GM12878 (cell line): Measurements from ENCODE around the gene CCDC12. TPM values are rescaled to one million over a fixed set of nuclear protein-coding genes. Genes with fewer than 3 reads are reported as not detected.

Experiments
- ATAC-seq: fragments of 200-7000 bp; cut with Tn5 transposase; 3 replicates; pipeline ENCODE4 v1.9.1; 2020; ENCODE audit warnings: mild to moderate bottlenecking, moderate library complexity
- BruUV-seq: library from RNA; stranded (reverse); fragments of 400-500 nt; replicated peaks from 2 replicates; lab custom pipeline; 2021; lab: Mats Ljungman, UMichigan
- CTCF ChIA-PET: fragments of 300-600 bp; sonication (Branson Sonifier 250); formaldehyde crosslinking; extraction: SDS; loops from one replicate; lab custom pipeline; 2021; ENCODE audit warnings: inconsistent platforms; lab: Yijun Ruan, JAX
- POLR2A ChIA-PET: fragments of 350-600 bp; formaldehyde crosslinking; extraction: SDS; loops from one replicate; lab custom pipeline; 2021; ENCODE audit warnings: inconsistent platforms; lab: Charles Lee
- RAD21 ChIA-PET: fragments of 300-600 bp; sonication (Branson Sonifier 250); formaldehyde crosslinking; loops from one replicate; lab custom pipeline; 2023; ENCODE audit warnings: antibody characterized with exemption; ENCODE audit not compliant: unreplicated experiment; lab: Charles Lee
- SMC1A ChIA-PET: fragments of 300-600 bp; sonication (Branson Sonifier 250); formaldehyde crosslinking; loops from one replicate; lab custom pipeline; 2023; ENCODE audit not compliant: unreplicated experiment, uncharacterized antibody; lab: Charles Lee
- DNase-seq: peaks from one replicate; pipeline ENCODE4 v3.0.0-alpha.2; 2011; ENCODE audit warnings: low read depth, low spot score
- FAIRE-seq: peaks from 3 replicates; lab custom pipeline; 2011; peaks lifted over from hg19 to GRCh38; lab: Jason Lieb, UNC
- H2AFZ ChIP-seq: 2 replicates; pipeline ENCODE4 v1.6.0; 2011; ENCODE audit warnings: low read depth, low read length, control low read depth; ENCODE audit not compliant: control insufficient read depth
- H3K27ac ChIP-seq: 2 replicates; pipeline ENCODE4 v1.5.1; 2011; ENCODE audit warnings: control low read depth; ENCODE audit not compliant: control insufficient read depth, insufficient read depth
- H3K27me3 ChIP-seq, 2 experiments: replicated peaks in 1 of 2; 2 replicates each; pipeline versions ENCODE4 v1.6.0 to v1.6.1; 2011; ENCODE audit warnings: low read length in 1 of 2; ENCODE audit not compliant: control insufficient read depth in 2 of 2, insufficient read depth in 2 of 2
- H3K36me3 ChIP-seq, 2 experiments: 2 replicates each; pipeline ENCODE4 v1.5.1; 2011; ENCODE audit warnings: low read length in 1 of 2; ENCODE audit not compliant: control insufficient read depth in 2 of 2, insufficient read depth in 2 of 2
- H3K4me1 ChIP-seq: 2 replicates; pipeline ENCODE4 v1.6.1; 2011; ENCODE audit warnings: mild to moderate bottlenecking, low read length, moderate library complexity, mixed read lengths; ENCODE audit not compliant: control insufficient read depth, insufficient read depth
- H3K4me2 ChIP-seq: 2 replicates; pipeline ENCODE4 v1.6.0; 2011; ENCODE audit warnings: control low read depth; ENCODE audit not compliant: control insufficient read depth, insufficient read depth
- H3K4me3 ChIP-seq: fragments of 200-600 bp; sonication (generic); 2 replicates; pipeline ENCODE4 v1.5.1; 2016
- H3K79me2 ChIP-seq: 2 replicates; pipeline ENCODE4 v1.6.0; 2011; ENCODE audit warnings: low read length; ENCODE audit not compliant: control insufficient read depth, insufficient read depth
- H3K9ac ChIP-seq: 2 replicates; pipeline ENCODE4 v1.8.0; 2011; ENCODE audit warnings: low read length, control low read depth, mixed read lengths; ENCODE audit not compliant: control insufficient read depth, insufficient read depth
- H3K9me3 ChIP-seq: replicated peaks from 3 replicates; pipeline ENCODE4 v1.5.1; 2011; ENCODE audit warnings: mild to moderate bottlenecking, low read length; ENCODE audit not compliant: control insufficient read depth, insufficient read depth
- H4K20me1 ChIP-seq: 2 replicates; pipeline ENCODE4 v1.6.0; 2011; ENCODE audit not compliant: control insufficient read depth, insufficient read depth
- CTCF ChIP-seq, 3 experiments: IDR thresholded peaks in 2 of 3; conservative IDR thresholded peaks in 1 of 3; 2 replicates each; pipeline ENCODE4 v1.5.1; 2011; ENCODE audit warnings: low read depth in 3 of 3, low read length in 3 of 3, mild to moderate bottlenecking in 3 of 3, control low read depth in 2 of 3, moderate library complexity in 2 of 3, inconsistent platforms in 1 of 3, mixed read lengths in 1 of 3; ENCODE audit not compliant: control insufficient read depth in 2 of 3, insufficient read depth in 1 of 3; ENCODE audit errors: extremely low read depth in 1 of 3
- NFXL1 ChIP-seq: fragments of 450-650 bp; IDR thresholded peaks from 2 replicates; pipeline ENCODE4 v1.6.1; 2017; ENCODE audit warnings: antibody characterized with exemption, mild to moderate bottlenecking, borderline replicate concordance
- POLR2A ChIP-seq: IDR thresholded peaks from 2 replicates; pipeline ENCODE4 v1.6.1; 2011; ENCODE audit warnings: low read depth, mild to moderate bottlenecking, low read length
- SUPT20H ChIP-seq: IDR thresholded peaks from 2 replicates; pipeline ENCODE4 v1.6.1; 2011; ENCODE audit warnings: low read depth, mild to moderate bottlenecking, low read length, moderate library complexity, borderline replicate concordance; ENCODE audit not compliant: control insufficient read depth
- ZNF592 ChIP-seq: fragments of 450-650 bp; IDR thresholded peaks from 2 replicates; pipeline ENCODE4 v1.6.1; 2017; ENCODE audit warnings: mild to moderate bottlenecking, moderate library complexity
- WGBS: methylation state at CpG from one replicate; pipeline ENCODE4 v1.1.6; 2016; ENCODE audit warnings: low lambda C conversion rate; ENCODE audit not compliant: insufficient replicate concordance, insufficient coverage; ENCODE audit errors: missing lambda C conversion rate; 5-methylcytosine and 5-hydroxymethylcytosine counted together
- in situ Hi-C: fragments of 300-500 bp; cut with MboI; formaldehyde crosslinking; loops from 9 replicates; pipeline ENCODE4 v1.14.3; 2018; ENCODE audit warnings: mixed read lengths
- intact Hi-C: fragments of 100-400 bp; cut with micrococcal nuclease; formaldehyde crosslinking; loops from one replicate; pipeline ENCODE4 v1.14.2; 2022; ENCODE audit not compliant: unreplicated experiment
- polyA plus RNA-seq, 11 experiments: library from polyadenylated mRNA; depleted of rRNA in 4 of 11; unstranded in 6 of 11; stranded (reverse) in 5 of 11; fragments of >200 nt; fragmentation: Nextera tagmentation in 4 of 11; fragmentation: Illumina TruSeq in 1 of 11; extraction: Ambion mirVana in 4 of 11; extraction: Trizol in 1 of 11; gene quantifications; 1 replicate in 1 of 11; 2 replicates in 10 of 11; pipeline versions ENCODE4 v1.2.1 to v1.2.3, GENCODE V29; 2011 to 2016; ENCODE audit warnings: inconsistent platforms in 2 of 11, missing spikeins in 2 of 11, low read depth in 1 of 11
- total RNA-seq, 4 experiments: library from RNA; depleted of rRNA in 3 of 4; stranded (reverse); fragments of >200 nt in 3 of 4; fragmentation: Illumina TruSeq in 1 of 4; extraction: Trizol in 1 of 4; gene quantifications; 2 replicates each; pipeline versions ENCODE4 v1.2.1 to v1.2.3, GENCODE V29; 2013 to 2021

CCDC12 gene
- total and polyA plus RNA-seq, 10 of the 15 experiments (the other 5 are each of a cell fraction or from before 2014, with no cell fraction given) = 9.2 to 91.4 (median 61.3) TPM

- no peak overlapping the region for H2AFZ ChIP-seq
- POLR2A ChIA-PET = interaction anchor here (0.7 to 2.7 kb wide), 9 partner anchors 10 to 41 kb away, joined by 3 to 19 read pairs (median 3); partner anchors contain the start of gene NBEAL2
- H3K27me3 ChIP-seq = no peaks in the 10 kb centered on the region
- FAIRE-seq (no peak), DNase-seq (no peak), ATAC-seq (no peak)
- H3K9me3 ChIP-seq = no peaks in the 10 kb centered on the region
- peaks cover 16% of the 10 kb centered on the region for H4K20me1 ChIP-seq
- CTCF ChIA-PET = interaction anchor here (0.6 to 5.2 kb wide), 2 partner anchors 11 to 12 kb away, joined by 3 to 31 read pairs; no protein-coding TSS in a partner anchor
- peak overlapping the region; percentile 38 for H3K4me2 ChIP-seq
- intact Hi-C loops (no loop called here), in situ Hi-C loops (no loop called here)
- peaks cover 49% of the 10 kb centered on the region for H3K4me1 ChIP-seq
- no TSS peak for BruUV-seq
- TF ChIP-seq POLR2A (0 out of 2 replicates have a peak, but pooled peaks have one; percentile 5), NFXL1 (no peak)
- H3K79me2 ChIP-seq = peaks cover 89% of the 10 kb centered on the region
- SMC1A ChIA-PET = interaction anchor here (0.8 to 4.0 kb wide), 6 partner anchors 11 to 73 kb away, joined by 3 to 27 read pairs (median 10); no protein-coding TSS in a partner anchor
- RAD21 ChIA-PET = interaction anchor here (0.9 to 1.0 kb wide), 2 partner anchors 13 to 35 kb away, joined by 3 read pairs; no protein-coding TSS in a partner anchor
- peaks cover 14 to 19% of the 10 kb centered on the region in 2 experiments for H3K36me3 ChIP-seq
- H3K9ac ChIP-seq = 0 out of 2 replicates have a peak overlapping the region, but pooled peaks have one; percentile 11
- 51% methylated on average over 9 of the region's 9 CpGs for WGBS
- no peak overlapping the region for H3K4me3 ChIP-seq
- H3K27ac ChIP-seq = no peak overlapping the region; the same call in 1 of the 2 replicates
These were observed 7.6 kb downstream of the CCDC12 start for GRCh38 chr3:46968783-46969428.

- SMC1A ChIA-PET = interaction anchor here (1.0 to 4.0 kb wide), 8 partner anchors 9 to 43 kb away, joined by 3 to 25 read pairs (median 6); no protein-coding TSS in a partner anchor
- no peak overlapping the region for H2AFZ ChIP-seq
- no peaks in the 10 kb centered on the region for H3K27me3 ChIP-seq
- WGBS = 75% methylated on average over 5 of the region's 5 CpGs
- H4K20me1 ChIP-seq = peaks cover 15% of the 10 kb centered on the region
- no peak overlapping the region for H3K4me3 ChIP-seq
- BruUV-seq = no TSS peak
- peaks cover 14 to 24% of the 10 kb centered on the region in 2 experiments for H3K36me3 ChIP-seq
- no peak overlapping the region for H3K27ac ChIP-seq
- H3K9me3 ChIP-seq = peaks cover 3% of the 10 kb centered on the region; the same call in 2 of the 3 replicates
- ATAC-seq (peak; percentile 57), DNase-seq (no peak), FAIRE-seq (no peak)
- H3K9ac ChIP-seq = no peak overlapping the region
- peaks cover 81% of the 10 kb centered on the region for H3K79me2 ChIP-seq
- POLR2A ChIA-PET = interaction anchor here (0.9 to 2.7 kb wide), 6 partner anchors 9 to 36 kb away, joined by 3 to 7 read pairs (median 6); partner anchors contain the start of genes CCDC12 and NBEAL2
- intact Hi-C loops (no loop called here), in situ Hi-C loops (no loop called here)
- peaks cover 45% of the 10 kb centered on the region for H3K4me1 ChIP-seq
- RAD21 ChIA-PET = interaction anchor here (0.8 to 3.0 kb wide), 8 partner anchors 8 to 39 kb away, joined by 3 to 12 read pairs (median 5); partner anchors contain the start of gene CCDC12
- no peak overlapping the region for H3K4me2 ChIP-seq
- CTCF ChIA-PET = interaction anchor here (0.9 to 5.2 kb wide), 5 partner anchors 9 to 57 kb away, joined by 3 to 31 read pairs (median 4); no protein-coding TSS in a partner anchor
- TF ChIP-seq CTCF (IDR thresholded peaks at IDR 0.05 in 2 of 3, conservative IDR thresholded peaks at IDR 0.05 in 1 of 3; ENCODE audit: control insufficient read depth in 2 of 3, extremely low read depth in 1 of 3, insufficient read depth in 1 of 3, low read depth in 3 of 3, low read length in 3 of 3) (peak; percentile 5 to 18 (median 8); a peak in 1 of 6 replicates), ZNF592 (no peak), POLR2A (peak; percentile 6; the same call in 1 of the 2 replicates), SUPT20H (no peak)
These were observed 9.7 kb downstream of the CCDC12 start for GRCh38 chr3:46966811-46967210.
